Measurements from ENCODE around the gene CDK5RAP2.

CDK5RAP2 gene

GRCh38 chr9:120399940-120400339, 180.0 kb downstream of the CDK5RAP2 start:
- DNase-seq (ENCODE audit: low spot score), result no peak

- DNase-seq (ENCODE audit: low spot score), result no peak
These were observed 181.7 kb downstream of the CDK5RAP2 start for GRCh38 chr9:120398286-120398685.

GRCh38 chr9:120397453-120397852, 182.5 kb downstream of the CDK5RAP2 start:
- DNase-seq (ENCODE audit: low spot score), result no peak

- DNase-seq (ENCODE audit: low spot score), result no peak
These were observed 183.0 kb downstream of the CDK5RAP2 start for GRCh38 chr9:120396931-120397330.

GRCh38 chr9:120396418-120396817, 183.5 kb downstream of the CDK5RAP2 start:
- DNase-seq (ENCODE audit: low spot score), result no peak

GRCh38 chr9:120395376-120395775, 184.6 kb downstream of the CDK5RAP2 start:
- no peak for DNase-seq (ENCODE audit: low spot score)

GRCh38 chr9:120394058-120394669, 185.8 kb downstream of the CDK5RAP2 start:
- no peak for DNase-seq (ENCODE audit: low spot score)

- no peak for DNase-seq (ENCODE audit: low spot score)
These were observed 186.4 kb downstream of the CDK5RAP2 start for GRCh38 chr9:120393386-120394057.

- DNase-seq (ENCODE audit: low spot score), result no peak
These were observed 187.3 kb downstream of the CDK5RAP2 start for GRCh38 chr9:120392711-120393110.

GRCh38 chr9:120392245-120392644, 187.7 kb downstream of the CDK5RAP2 start:
- DNase-seq (ENCODE audit: low spot score), result no peak

- DNase-seq (ENCODE audit: low spot score), result no peak
These were observed 188.3 kb downstream of the CDK5RAP2 start for GRCh38 chr9:120391691-120392090.

GRCh38 chr9:120390637-120391190, 189.3 kb downstream of the CDK5RAP2 start:
- DNase-seq (ENCODE audit: low spot score), result no peak

GRCh38 chr9:120389867-120390266, 190.1 kb downstream of the CDK5RAP2 start:
- DNase-seq (ENCODE audit: low spot score), result no peak

- DNase-seq (ENCODE audit: low spot score), result no peak
These were observed 190.7 kb downstream of the CDK5RAP2 start for GRCh38 chr9:120389300-120389699.

GRCh38 chr9:120388003-120388855, 191.7 kb downstream of the CDK5RAP2 start:
- DNase-seq (ENCODE audit: low spot score), result no peak

GRCh38 chr9:120387257-120388002, 192.5 kb downstream of the CDK5RAP2 start:
- no peak for DNase-seq (ENCODE audit: low spot score)

- no peak for DNase-seq (ENCODE audit: low spot score)
These were observed 193.4 kb downstream of the CDK5RAP2 start for GRCh38 chr9:120386390-120387131.

- DNase-seq (ENCODE audit: low spot score), result no peak
These were observed 194.2 kb downstream of the CDK5RAP2 start for GRCh38 chr9:120385606-120386389.

- no peak for DNase-seq (ENCODE audit: low spot score)
These were observed 195.1 kb downstream of the CDK5RAP2 start for GRCh38 chr9:120384925-120385272.

Data from ecto neural progenitor cell (in vitro differentiated cells).